Measurements from ENCODE around the gene CTDP1. TPM values are rescaled to one million over a fixed set of nuclear protein-coding genes. Genes with fewer than 3 reads are reported as not detected.

Gene CTDP1
- polyA plus RNA-seq, 6 donors from 2014 or later: 2.9 to 15.6 (median 9.0) TPM

Other genes starting within 250 kb of the CTDP1 start
- gene KCNG2, start 118.1 kb downstream of the CTDP1 start, polyA plus RNA-seq (ENCODE audit: low read depth in 6 of 6): not detected